Glutamatergic neuron (in vitro differentiated cells): ENCODE data around the gene LAMP1. TPM values are rescaled to one million over a fixed set of nuclear protein-coding genes. Genes with fewer than 3 reads are reported as not detected.

ENCODE experiments used
- DNase-seq: peaks from one replicate; pipeline ENCODE4 v3.0.0; 2022
- H3K27ac Mint-ChIP-seq: one replicate; pipeline ENCODE4 v1.8.0; 2020; ENCODE audit warnings: mild to moderate bottlenecking, mixed read lengths, inconsistent platforms; ENCODE audit not compliant: unreplicated experiment
- H3K27me3 Mint-ChIP-seq: one replicate; pipeline ENCODE4 v1.8.0; 2020; ENCODE audit warnings: mild to moderate bottlenecking, moderate library complexity, mixed read lengths, inconsistent platforms; ENCODE audit not compliant: unreplicated experiment
- H3K36me3 Mint-ChIP-seq: one replicate; pipeline ENCODE4 v1.8.0; 2020; ENCODE audit warnings: mild to moderate bottlenecking, mixed read lengths, inconsistent platforms; ENCODE audit not compliant: unreplicated experiment
- H3K4me1 Mint-ChIP-seq: one replicate; pipeline ENCODE4 v1.8.0; 2020; ENCODE audit warnings: mild to moderate bottlenecking, low read depth, mixed read lengths, inconsistent platforms; ENCODE audit not compliant: unreplicated experiment
- H3K4me3 Mint-ChIP-seq: one replicate; pipeline ENCODE4 v1.8.0; 2020; ENCODE audit warnings: mild to moderate bottlenecking, mixed read lengths, inconsistent platforms; ENCODE audit not compliant: unreplicated experiment
- H3K9me3 Mint-ChIP-seq: one replicate; pipeline ENCODE4 v1.8.0; 2020; ENCODE audit warnings: mild to moderate bottlenecking, moderate library complexity, mixed read lengths, inconsistent platforms; ENCODE audit not compliant: unreplicated experiment
- total RNA-seq: library from RNA; stranded (reverse); fragmentation: NEBNext Ultra II Directional; extraction: Animal tissue kit (Norgen Biotek cat#: 25700); gene quantifications from one replicate; pipeline ENCODE4 v1.2.1, GENCODE V29; 2021; ENCODE audit not compliant: unreplicated experiment
- TF ChIP-seq, protein P1 (sequence below): fragments of 200-600 bp; sonication (generic); IDR thresholded peaks from one replicate; pipeline ENCODE4 v1.5.0; 2021; ENCODE audit not compliant: partially characterized antibody, unreplicated experiment

Gene LAMP1
- total RNA-seq, 1 donor from 2014 or later, result 113 TPM

DNA sequence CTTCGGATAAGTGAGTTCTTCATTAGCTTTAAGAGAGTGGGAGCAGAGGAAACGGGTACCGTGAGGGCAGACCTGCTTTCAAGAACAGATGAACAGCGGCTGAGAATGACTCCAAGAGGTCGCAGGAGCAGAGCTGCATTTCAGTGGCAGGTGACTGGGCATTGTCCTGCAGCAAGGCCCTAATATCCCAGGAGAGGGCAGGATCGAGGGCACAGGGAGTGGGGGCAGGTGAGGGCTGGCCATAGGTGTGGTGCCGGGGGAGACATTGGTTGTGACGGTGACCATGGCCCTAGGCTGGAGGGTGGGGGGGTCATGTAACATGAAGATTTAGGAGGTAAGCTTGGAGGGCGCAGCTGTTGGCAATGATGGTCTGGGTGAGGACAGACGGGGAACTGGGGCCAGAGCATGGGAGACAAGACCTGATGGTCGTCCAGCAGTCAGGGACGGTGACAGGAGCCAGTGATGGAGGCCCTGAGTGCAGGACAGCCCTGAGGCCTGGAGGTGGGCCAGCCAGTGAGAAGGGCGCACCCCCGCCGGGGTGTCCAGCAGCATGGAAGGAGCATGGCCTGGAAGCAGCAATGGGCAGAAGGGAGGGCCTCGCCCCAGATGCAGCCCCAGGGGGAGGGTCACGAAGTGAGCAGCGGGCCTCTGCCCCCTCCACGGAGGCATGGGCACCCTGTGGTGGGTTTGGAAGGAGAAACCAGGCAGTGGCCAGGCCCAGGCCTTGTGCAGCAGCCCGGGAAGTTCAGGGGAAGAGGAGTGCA lies 29.2 kb upstream of the LAMP1 start:
- TF ChIP-seq, protein P1, sequence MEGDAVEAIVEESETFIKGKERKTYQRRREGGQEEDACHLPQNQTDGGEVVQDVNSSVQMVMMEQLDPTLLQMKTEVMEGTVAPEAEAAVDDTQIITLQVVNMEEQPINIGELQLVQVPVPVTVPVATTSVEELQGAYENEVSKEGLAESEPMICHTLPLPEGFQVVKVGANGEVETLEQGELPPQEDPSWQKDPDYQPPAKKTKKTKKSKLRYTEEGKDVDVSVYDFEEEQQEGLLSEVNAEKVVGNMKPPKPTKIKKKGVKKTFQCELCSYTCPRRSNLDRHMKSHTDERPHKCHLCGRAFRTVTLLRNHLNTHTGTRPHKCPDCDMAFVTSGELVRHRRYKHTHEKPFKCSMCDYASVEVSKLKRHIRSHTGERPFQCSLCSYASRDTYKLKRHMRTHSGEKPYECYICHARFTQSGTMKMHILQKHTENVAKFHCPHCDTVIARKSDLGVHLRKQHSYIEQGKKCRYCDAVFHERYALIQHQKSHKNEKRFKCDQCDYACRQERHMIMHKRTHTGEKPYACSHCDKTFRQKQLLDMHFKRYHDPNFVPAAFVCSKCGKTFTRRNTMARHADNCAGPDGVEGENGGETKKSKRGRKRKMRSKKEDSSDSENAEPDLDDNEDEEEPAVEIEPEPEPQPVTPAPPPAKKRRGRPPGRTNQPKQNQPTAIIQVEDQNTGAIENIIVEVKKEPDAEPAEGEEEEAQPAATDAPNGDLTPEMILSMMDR, result no peak
- H3K4me1 Mint-ChIP-seq, result peaks cover 4% of the 10 kb centered on the region
- no peaks in the 10 kb centered on the region for H3K9me3 Mint-ChIP-seq
- no peaks in the 10 kb centered on the region for H3K36me3 Mint-ChIP-seq
- H3K27ac Mint-ChIP-seq, result no peak overlapping the region
- no peak for DNase-seq
- H3K27me3 Mint-ChIP-seq, result no peaks in the 10 kb centered on the region
- H3K4me3 Mint-ChIP-seq, result no peak overlapping the region

DNA sequence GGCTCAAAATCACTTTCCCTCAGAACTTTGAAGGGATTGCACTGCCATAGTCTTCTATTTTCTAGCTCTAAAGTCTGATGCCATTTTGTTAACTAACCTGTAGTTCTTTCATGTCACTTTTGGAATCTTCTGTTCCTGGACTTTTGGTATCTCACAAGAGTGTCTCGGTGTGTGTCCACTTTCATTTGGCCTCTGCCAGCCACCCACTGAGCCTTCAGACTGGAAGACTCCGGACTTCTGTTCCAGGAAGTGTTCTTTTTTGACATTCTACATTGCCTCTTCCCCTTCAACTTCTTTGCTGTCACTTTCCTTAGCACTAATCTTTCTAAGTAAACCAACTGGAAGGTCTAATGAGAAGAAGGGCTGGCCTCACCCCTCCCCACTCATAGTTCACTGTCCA lies 25.0 kb upstream of the LAMP1 start:
- Mint-ChIP-seq H3K4me3 (no peak overlapping the region), H3K9me3 (no peaks in the 10 kb centered on the region), H3K27ac (no peak overlapping the region), H3K36me3 (no peaks in the 10 kb centered on the region), H3K4me1 (no peaks in the 10 kb centered on the region), H3K27me3 (peaks cover 2% of the 10 kb centered on the region)
- no peak for DNase-seq
- TF ChIP-seq, protein P1, result no peak

DNA sequence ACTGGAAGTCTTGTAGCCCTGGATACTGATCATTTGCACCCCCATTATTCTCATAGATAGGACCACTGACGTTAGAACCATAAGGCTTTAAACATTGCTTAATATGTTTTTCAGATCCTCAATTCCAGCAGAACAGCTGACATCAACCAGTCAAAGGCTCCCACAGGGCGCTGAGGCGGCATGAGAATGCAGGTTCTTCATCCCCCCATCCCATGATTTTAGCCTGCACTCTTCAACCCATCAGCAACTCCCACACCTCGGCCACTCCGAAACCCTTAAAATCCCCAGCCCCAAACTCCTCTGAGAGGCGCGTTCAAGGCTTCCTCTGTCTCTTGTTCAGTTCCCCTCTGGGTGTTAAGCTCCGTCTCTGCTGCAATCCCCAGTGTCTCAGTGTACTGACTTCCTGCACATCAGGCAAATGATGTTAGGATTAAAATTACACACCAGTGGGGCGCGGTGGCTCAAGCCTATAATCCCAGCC lies 24.3 kb upstream of the LAMP1 start:
- peaks cover 2% of the 10 kb centered on the region for H3K27me3 Mint-ChIP-seq
- H3K27ac Mint-ChIP-seq, result no peak overlapping the region
- TF ChIP-seq, protein P1, result no peak
- no peak overlapping the region for H3K4me3 Mint-ChIP-seq
- H3K9me3 Mint-ChIP-seq, result no peaks in the 10 kb centered on the region
- no peaks in the 10 kb centered on the region for H3K36me3 Mint-ChIP-seq
- H3K4me1 Mint-ChIP-seq, result no peaks in the 10 kb centered on the region
- no peak for DNase-seq

DNA sequence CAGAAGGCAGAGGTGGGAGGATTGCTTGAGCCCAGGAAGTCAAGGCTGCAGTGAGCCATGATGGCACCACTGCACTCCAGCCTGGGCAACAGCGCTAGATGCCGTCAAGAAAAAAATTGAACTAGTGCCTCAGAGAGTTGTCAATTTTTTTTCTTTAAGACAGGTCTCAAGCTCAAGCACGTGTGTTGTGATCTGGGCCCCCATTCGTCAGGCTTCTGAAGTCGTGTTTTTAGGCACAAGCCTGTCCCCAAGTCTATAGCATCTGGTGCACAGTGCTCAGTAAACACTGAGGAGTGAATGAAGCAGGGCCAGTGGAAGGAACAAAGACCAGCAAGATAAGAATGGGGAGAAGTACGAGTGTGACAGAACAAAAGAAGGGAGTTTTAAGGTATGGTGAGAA lies 23.7 kb upstream of the LAMP1 start:
- no peak overlapping the region for H3K4me3 Mint-ChIP-seq
- DNase-seq, result no peak
- H3K4me1 Mint-ChIP-seq, result no peaks in the 10 kb centered on the region
- H3K27ac Mint-ChIP-seq, result peak overlapping the region; percentile 0
- H3K9me3 Mint-ChIP-seq, result no peaks in the 10 kb centered on the region
- peaks cover under 1% of the 10 kb centered on the region for H3K36me3 Mint-ChIP-seq
- peaks cover 2% of the 10 kb centered on the region for H3K27me3 Mint-ChIP-seq
- TF ChIP-seq, protein P1, result no peak

DNA sequence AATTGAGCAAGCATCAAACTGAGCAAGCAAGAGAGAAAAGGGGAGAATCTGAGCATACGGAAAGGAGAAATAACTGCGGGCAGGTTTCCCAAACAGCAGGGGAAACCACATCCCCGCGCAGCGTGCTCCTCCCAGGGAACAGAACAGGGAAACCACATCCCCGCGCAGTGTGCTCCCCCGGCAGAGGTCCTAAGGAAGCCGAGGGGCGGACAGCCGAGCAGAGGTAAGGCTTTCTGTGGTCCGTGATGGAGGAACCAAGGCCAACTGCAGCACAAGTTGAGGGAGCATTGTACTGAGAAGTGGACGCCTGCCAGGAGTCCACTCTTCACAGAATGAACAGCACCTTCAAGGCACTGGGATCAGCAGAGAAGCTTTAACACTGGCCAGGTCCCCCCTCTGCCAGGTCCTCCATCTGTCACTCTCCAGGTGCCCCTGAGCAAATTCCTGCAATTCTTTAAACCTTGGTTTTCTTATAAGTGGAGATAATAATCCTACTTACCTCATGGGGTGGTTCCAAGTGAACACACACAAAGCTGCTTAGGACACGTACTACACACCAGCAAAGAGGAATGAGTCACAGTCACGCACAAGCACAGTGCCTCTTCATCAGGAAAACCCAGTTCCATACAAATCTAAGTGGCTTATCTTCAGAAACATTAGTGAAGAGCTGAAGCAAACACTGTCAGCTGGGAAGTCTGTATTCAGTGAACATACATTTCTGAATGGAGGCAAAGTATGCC lies 23.0 kb upstream of the LAMP1 start:
- Mint-ChIP-seq H3K36me3 (peaks cover 7% of the 10 kb centered on the region), H3K4me1 (no peaks in the 10 kb centered on the region), H3K9me3 (no peaks in the 10 kb centered on the region), H3K27me3 (peaks cover 3% of the 10 kb centered on the region), H3K4me3 (no peak overlapping the region), H3K27ac (peak overlapping the region; percentile 0)
- DNase-seq, result no peak
- TF ChIP-seq, protein P1, result no peak
